GM12865 (cell line): ENCODE data around the gene SEZ6L.
"Not testable (repeated sequence)": the region's sequence is repeated elsewhere in the genome, so short reads cannot be mapped to it uniquely, and the experiment has no call there.

Experiments used
- DNase-seq: peaks from one replicate; pipeline ENCODE4 v3.0.0; 2010; ENCODE audit warnings: low read depth
- H3K4me3 ChIP-seq: 2 replicates; pipeline ENCODE4 v1.5.1; 2011; ENCODE audit warnings: mild to moderate bottlenecking, low read depth, low read length, control low read depth
- CTCF ChIP-seq: IDR thresholded peaks from 2 replicates; pipeline ENCODE4 v1.5.1; 2011; ENCODE audit warnings: low read length, control low read depth, low read depth, inconsistent platforms; ENCODE audit not compliant: insufficient read depth; ENCODE audit errors: missing control alignments

SEZ6L gene

DNA sequence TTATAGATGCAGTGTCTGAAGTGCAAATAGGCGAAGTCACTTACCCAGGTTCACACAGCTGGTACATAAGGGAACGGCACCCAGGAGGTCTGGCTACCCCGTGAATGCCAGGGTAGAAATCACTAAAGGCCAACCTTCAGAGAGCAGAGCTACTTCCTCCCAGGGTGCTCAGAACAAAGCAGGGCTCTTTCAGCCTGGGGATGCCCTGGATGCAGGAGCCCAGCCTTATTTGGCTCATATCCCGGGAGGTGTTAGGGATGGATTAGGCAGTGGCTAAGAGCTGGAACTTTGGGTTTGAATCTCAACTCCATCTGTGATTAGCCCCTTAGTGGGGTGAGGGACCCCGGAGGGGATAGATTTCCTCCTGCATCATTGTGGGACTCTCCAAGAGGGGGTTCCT is 226.7 kb downstream of the SEZ6L start:
- H3K4me3 ChIP-seq, result no peak overlapping the region
- no peak for DNase-seq
- TF ChIP-seq CTCF, result no peak

DNA sequence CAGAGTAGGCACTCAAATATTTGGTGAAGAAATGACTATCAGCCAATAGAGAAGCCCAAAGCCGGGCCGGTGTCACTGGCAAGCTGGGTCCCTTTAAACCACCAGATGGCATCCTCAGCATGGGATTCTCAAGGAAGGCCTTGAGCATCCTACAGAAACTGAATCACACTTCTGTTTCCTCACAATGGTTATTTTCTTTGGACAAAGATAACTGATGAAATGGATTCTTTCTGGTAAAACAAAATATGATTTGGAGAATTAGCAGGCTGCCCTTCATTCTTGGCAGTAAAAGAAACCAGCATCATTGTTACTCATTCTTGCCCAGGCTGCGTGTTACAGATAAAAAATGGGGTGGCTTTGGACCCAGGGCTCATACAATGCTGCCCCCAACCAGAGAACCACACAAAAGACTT is 229.5 kb downstream of the SEZ6L start:
- no peak overlapping the region for H3K4me3 ChIP-seq
- peak; percentile 72 for DNase-seq
- peak; percentile 64 for TF ChIP-seq CTCF

DNA sequence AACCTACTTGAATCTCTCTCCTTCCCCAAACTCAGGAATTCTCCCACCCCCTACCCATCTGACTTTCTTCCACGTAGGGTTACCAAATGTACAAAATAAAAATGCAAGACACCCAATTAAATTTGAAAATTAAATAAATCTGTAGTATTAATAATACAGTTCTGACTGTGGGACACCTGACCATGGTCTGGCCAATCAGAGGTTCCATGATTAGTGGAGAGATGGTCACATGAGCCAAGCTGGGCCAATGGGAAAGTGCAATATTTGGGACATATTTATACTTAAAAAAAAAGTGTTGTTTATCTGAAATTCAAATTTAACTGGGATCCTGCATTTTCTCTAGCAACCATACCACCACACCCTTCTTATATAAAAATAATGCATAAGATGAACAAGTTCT is 230.0 kb downstream of the SEZ6L start:
- DNase-seq, result no peak
- no peak overlapping the region for H3K4me3 ChIP-seq
- no peak for TF ChIP-seq CTCF

- H3K4me3 ChIP-seq, result no peak overlapping the region
- DNase-seq, result no peak
- no peak for TF ChIP-seq CTCF
These were observed 232.5 kb downstream of the SEZ6L start for GRCh38 chr22:26401726-26402125.

DNA sequence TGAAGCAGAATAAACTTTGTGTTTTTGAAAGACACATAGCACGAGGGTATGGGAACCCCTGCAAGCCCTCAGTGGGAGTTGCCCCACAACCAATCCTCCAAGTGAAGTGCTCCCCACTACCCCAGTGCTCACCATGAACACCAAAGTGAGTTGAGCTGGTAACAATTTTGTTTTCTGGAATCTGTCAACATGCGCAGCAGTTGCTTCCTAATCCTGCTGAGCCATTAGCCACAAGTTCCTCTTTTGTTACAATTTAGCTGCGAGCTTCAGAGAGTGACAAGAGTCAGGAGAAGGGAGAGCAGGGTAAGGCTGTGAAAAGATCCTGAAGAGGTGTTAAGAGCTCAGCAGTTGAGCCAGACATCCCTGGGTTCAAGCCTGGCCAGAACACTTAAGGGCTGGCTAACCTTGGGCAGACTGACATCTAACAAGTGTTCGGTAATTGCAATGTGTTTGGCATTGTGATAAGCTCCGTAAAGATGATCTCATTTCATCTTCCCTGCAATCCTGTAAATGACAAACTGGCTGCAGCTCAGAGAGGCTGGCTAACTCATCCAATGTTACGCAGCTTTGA is 235.7 kb downstream of the SEZ6L start:
- TF ChIP-seq CTCF, result no peak
- H3K4me3 ChIP-seq, result no peak overlapping the region
- DNase-seq, result peak; percentile 27

DNA sequence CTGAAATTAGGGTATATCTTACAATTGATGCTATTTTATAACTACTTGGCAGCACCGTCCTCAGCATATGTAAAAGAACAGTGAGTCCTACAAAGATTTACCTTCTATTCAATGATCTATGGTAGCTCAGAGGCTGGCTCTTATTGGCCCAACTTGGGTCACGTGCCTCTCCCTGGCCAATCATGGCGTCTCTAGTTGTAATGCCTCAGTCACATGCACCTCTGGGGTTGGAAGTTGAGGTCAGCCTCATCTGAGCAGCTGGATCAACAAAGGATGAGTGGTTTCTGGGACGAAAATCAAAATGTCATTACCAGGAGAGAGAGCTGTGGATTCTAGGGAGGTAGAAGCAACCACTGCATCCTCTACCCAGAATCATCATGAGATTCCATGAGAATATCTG is 236.9 kb downstream of the SEZ6L start:
- no peak for TF ChIP-seq CTCF
- DNase-seq, result peak; percentile 31
- H3K4me3 ChIP-seq, result no peak overlapping the region

DNA sequence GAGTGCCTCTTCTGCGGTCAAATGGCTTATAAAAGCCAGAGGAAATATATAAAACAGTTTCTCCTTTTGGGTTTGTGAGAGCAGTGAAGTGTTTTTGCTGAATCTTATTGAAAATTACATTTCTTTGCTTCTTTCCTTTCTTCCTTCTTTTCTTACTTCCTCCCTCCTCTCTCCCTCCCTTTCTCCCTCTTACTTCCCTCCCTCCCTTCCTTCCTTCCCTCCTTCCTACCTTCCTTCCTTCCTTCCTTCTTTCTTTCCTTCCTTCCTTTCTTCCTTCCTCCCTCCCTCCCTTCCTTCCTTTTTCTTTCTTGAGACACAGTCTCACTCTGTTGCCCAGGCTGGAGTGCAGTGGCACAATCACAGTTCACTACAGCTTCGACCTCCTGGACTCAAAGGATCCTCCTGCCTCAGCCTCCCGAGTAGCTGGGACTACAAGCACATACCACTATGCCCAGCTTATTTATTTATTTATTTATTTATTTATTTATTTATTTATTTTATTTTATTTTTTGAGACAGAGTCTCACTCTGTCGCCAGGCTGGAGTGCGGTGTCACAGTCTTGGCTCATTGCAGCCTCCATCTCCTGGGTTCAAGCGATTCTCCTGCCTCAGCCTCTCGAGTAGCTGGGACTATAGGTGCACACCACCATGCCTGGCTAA is 239.4 kb downstream of the SEZ6L start:
- DNase-seq, H3K4me3 ChIP-seq: not testable (repeated sequence)
